Measurements from ENCODE around the gene C1GALT1. TPM values are rescaled to one million over a fixed set of nuclear protein-coding genes. Genes with fewer than 3 reads are reported as not detected.
"Not testable (repeated sequence)": the region's sequence is repeated elsewhere in the genome, so short reads cannot be mapped to it uniquely, and the experiment has no call there.

The C1GALT1 gene
- total RNA-seq = 10 to 100 TPM; 35.5 to 36.1 TPM
- polyA plus RNA-seq (ENCODE audit: insufficient read length in 2 of 2) = 10 to 100 TPM; 27.6 to 32.7 TPM
- long read RNA-seq, donor 1, full-length matches to known transcripts = 13 of 22 reads
- long read RNA-seq, donor 1, partial matches to known transcripts = 9 of 22 reads
- long read RNA-seq, donor 1, other reads (novel, unspliced or antisense) = 0 of 22 reads
- long read RNA-seq, donor 2, full-length matches to known transcripts = 3 of 3 reads
- long read RNA-seq, donor 2, partial matches to known transcripts = 0 of 3 reads
- long read RNA-seq, donor 2, other reads (novel, unspliced or antisense) = 0 of 3 reads
- long read RNA-seq, donor 3, full-length matches to known transcripts = 4 of 4 reads
- long read RNA-seq, donor 3, partial matches to known transcripts = 0 of 4 reads
- long read RNA-seq, donor 3, other reads (novel, unspliced or antisense) = 0 of 4 reads
- long read RNA-seq, donor 4, full-length matches to known transcripts = 12 of 12 reads
- long read RNA-seq, donor 4, partial matches to known transcripts = 0 of 12 reads
- long read RNA-seq, donor 4, other reads (novel, unspliced or antisense) = 0 of 12 reads

GRCh38 chr7:7182156-7183060 is at the start of gene C1GALT1:
TSS of gene C1GALT1 (plus strand) at chr7:7182544. CDS start at chr7:7234320, 51,776 bp downstream.
- Histone ChIP-seq H3K4me3 (ENCODE audit: low read depth, low read length) (peak within 1 kb of the TSS; percentile 95), H3K27me3 (ENCODE audit: control insufficient read depth, insufficient read depth, low read length) (no peaks in the 10 kb centered on the region), H3K4me1 (ENCODE audit: control insufficient read depth, insufficient read depth, low read length) (peaks cover 4% of the 10 kb centered on the region), H3K36me3 (ENCODE audit: control insufficient read depth, insufficient read depth, low read length) (no peaks in the 10 kb centered on the region), H3K9me3 (ENCODE audit: control insufficient read depth, insufficient read depth, low read length) (no peaks in the 10 kb centered on the region), H3K27ac (ENCODE audit: low read depth, low read length) (peak within 1 kb of the TSS; percentile 95)
- peak; percentile 89 to 99 (median 92) for DNase-seq (ENCODE audit: low read depth in 4 of 6, low spot score in 6 of 6)
- under 1% methylated on average over 75 of the region's 82 CpGs for WGBS (ENCODE audit: insufficient coverage)

GRCh38 chr7:7134046-7134445 is 48.3 kb upstream of the C1GALT1 start:
- WGBS (ENCODE audit: insufficient coverage) = no CpG with 5 or more reads among the region's 2 CpGs
- Histone ChIP-seq H3K4me1 (ENCODE audit: control insufficient read depth, insufficient read depth, low read length) (no peaks in the 10 kb centered on the region), H3K36me3 (ENCODE audit: control insufficient read depth, insufficient read depth, low read length) (no peaks in the 10 kb centered on the region), H3K4me3 (ENCODE audit: low read depth, low read length) (no peak overlapping the region), H3K27ac (ENCODE audit: low read depth, low read length) (no peak overlapping the region), H3K27me3 (ENCODE audit: control insufficient read depth, insufficient read depth, low read length) (no peaks in the 10 kb centered on the region), H3K9me3 (ENCODE audit: control insufficient read depth, insufficient read depth, low read length) (no peaks in the 10 kb centered on the region)
- DNase-seq (ENCODE audit: low read depth in 4 of 6, low spot score in 6 of 6) = peak in 1 of 6 donors; percentile 52

GRCh38 chr7:7135074-7135473 is 47.3 kb upstream of the C1GALT1 start:
- H3K9me3 ChIP-seq (ENCODE audit: control insufficient read depth, insufficient read depth, low read length) = no peaks in the 10 kb centered on the region
- no peaks in the 10 kb centered on the region for H3K4me1 ChIP-seq (ENCODE audit: control insufficient read depth, insufficient read depth, low read length)
- no CpG with 5 or more reads among the region's 1 CpG for WGBS (ENCODE audit: insufficient coverage)
- no peaks in the 10 kb centered on the region for H3K36me3 ChIP-seq (ENCODE audit: control insufficient read depth, insufficient read depth, low read length)
- H3K4me3 ChIP-seq (ENCODE audit: low read depth, low read length) = no peak overlapping the region
- no peak for DNase-seq (ENCODE audit: low read depth in 4 of 6, low spot score in 6 of 6)
- H3K27ac ChIP-seq (ENCODE audit: low read depth, low read length) = no peak overlapping the region
- no peaks in the 10 kb centered on the region for H3K27me3 ChIP-seq (ENCODE audit: control insufficient read depth, insufficient read depth, low read length)

GRCh38 chr7:7135924-7136323 is 46.4 kb upstream of the C1GALT1 start:
- not testable (repeated sequence) for H3K4me1 ChIP-seq (ENCODE audit: control insufficient read depth, insufficient read depth, low read length); H3K4me3 ChIP-seq (ENCODE audit: low read depth, low read length); H3K27ac ChIP-seq (ENCODE audit: low read depth, low read length); H3K27me3 ChIP-seq (ENCODE audit: control insufficient read depth, insufficient read depth, low read length); H3K9me3 ChIP-seq (ENCODE audit: control insufficient read depth, insufficient read depth, low read length); DNase-seq (ENCODE audit: low read depth in 4 of 6, low spot score in 6 of 6); H3K36me3 ChIP-seq (ENCODE audit: control insufficient read depth, insufficient read depth, low read length)
- WGBS (ENCODE audit: insufficient coverage) = no CpG with 5 or more reads among the region's 1 CpG

- Histone ChIP-seq H3K27me3 (ENCODE audit: control insufficient read depth, insufficient read depth, low read length) (no peaks in the 10 kb centered on the region), H3K4me3 (ENCODE audit: low read depth, low read length) (no peak overlapping the region), H3K9me3 (ENCODE audit: control insufficient read depth, insufficient read depth, low read length) (no peaks in the 10 kb centered on the region), H3K36me3 (ENCODE audit: control insufficient read depth, insufficient read depth, low read length) (no peaks in the 10 kb centered on the region), H3K4me1 (ENCODE audit: control insufficient read depth, insufficient read depth, low read length) (no peaks in the 10 kb centered on the region), H3K27ac (ENCODE audit: low read depth, low read length) (no peak overlapping the region)
- 100% methylated on average over 1 of the region's 6 CpGs for WGBS (ENCODE audit: insufficient coverage)
- no peak for DNase-seq (ENCODE audit: low read depth in 4 of 6, low spot score in 6 of 6)
Measured at GRCh38 chr7:7136466-7137381, 45.6 kb upstream of the C1GALT1 start.

GRCh38 chr7:7138897-7139296 is 43.4 kb upstream of the C1GALT1 start:
- Histone ChIP-seq H3K9me3 (ENCODE audit: control insufficient read depth, insufficient read depth, low read length) (no peaks in the 10 kb centered on the region), H3K27ac (ENCODE audit: low read depth, low read length) (no peak overlapping the region), H3K4me1 (ENCODE audit: control insufficient read depth, insufficient read depth, low read length) (no peaks in the 10 kb centered on the region), H3K36me3 (ENCODE audit: control insufficient read depth, insufficient read depth, low read length) (no peaks in the 10 kb centered on the region), H3K4me3 (ENCODE audit: low read depth, low read length) (no peak overlapping the region), H3K27me3 (ENCODE audit: control insufficient read depth, insufficient read depth, low read length) (no peaks in the 10 kb centered on the region)
- DNase-seq (ENCODE audit: low read depth in 4 of 6, low spot score in 6 of 6) = no peak
- 80% methylated on average over 2 of the region's 8 CpGs for WGBS (ENCODE audit: insufficient coverage)

- H3K36me3 ChIP-seq (ENCODE audit: control insufficient read depth, insufficient read depth, low read length); H3K27me3 ChIP-seq (ENCODE audit: control insufficient read depth, insufficient read depth, low read length); H3K4me1 ChIP-seq (ENCODE audit: control insufficient read depth, insufficient read depth, low read length); H3K9me3 ChIP-seq (ENCODE audit: control insufficient read depth, insufficient read depth, low read length); H3K4me3 ChIP-seq (ENCODE audit: low read depth, low read length); DNase-seq (ENCODE audit: low read depth in 4 of 6, low spot score in 6 of 6); H3K27ac ChIP-seq (ENCODE audit: low read depth, low read length): not testable (repeated sequence)
- no CpG with 5 or more reads among the region's 1 CpG for WGBS (ENCODE audit: insufficient coverage)
Measured at GRCh38 chr7:7143404-7143803, 38.9 kb upstream of the C1GALT1 start.

GRCh38 chr7:7145151-7145550 is 37.2 kb upstream of the C1GALT1 start:
- WGBS (ENCODE audit: insufficient coverage) = 79% methylated on average over 4 of the region's 4 CpGs

GRCh38 chr7:7146837-7147236 is 35.5 kb upstream of the C1GALT1 start:
- Histone ChIP-seq H3K4me3 (ENCODE audit: low read depth, low read length) (no peak overlapping the region), H3K27ac (ENCODE audit: low read depth, low read length) (no peak overlapping the region), H3K4me1 (ENCODE audit: control insufficient read depth, insufficient read depth, low read length) (no peaks in the 10 kb centered on the region), H3K27me3 (ENCODE audit: control insufficient read depth, insufficient read depth, low read length) (no peaks in the 10 kb centered on the region), H3K36me3 (ENCODE audit: control insufficient read depth, insufficient read depth, low read length) (no peaks in the 10 kb centered on the region), H3K9me3 (ENCODE audit: control insufficient read depth, insufficient read depth, low read length) (peaks cover 2% of the 10 kb centered on the region)
- DNase-seq (ENCODE audit: low read depth in 4 of 6, low spot score in 6 of 6) = no peak
- WGBS (ENCODE audit: insufficient coverage) = 94% methylated on average over 2 of the region's 3 CpGs

More at GRCh38 chr7:7145151-7145550, 37.2 kb upstream of the C1GALT1 start:
- H3K36me3 ChIP-seq (ENCODE audit: control insufficient read depth, insufficient read depth, low read length); H3K27ac ChIP-seq (ENCODE audit: low read depth, low read length); H3K9me3 ChIP-seq (ENCODE audit: control insufficient read depth, insufficient read depth, low read length); H3K27me3 ChIP-seq (ENCODE audit: control insufficient read depth, insufficient read depth, low read length); H3K4me3 ChIP-seq (ENCODE audit: low read depth, low read length); H3K4me1 ChIP-seq (ENCODE audit: control insufficient read depth, insufficient read depth, low read length); DNase-seq (ENCODE audit: low read depth in 4 of 6, low spot score in 6 of 6): not testable (repeated sequence)

All from spinal cord (tissue), 10 donors.